Measurements from ENCODE around the gene SMAD9. TPM values are rescaled to one million over a fixed set of nuclear protein-coding genes. Genes with fewer than 3 reads are reported as not detected.

The SMAD9 gene
- total and polyA plus RNA-seq, 2 of the 8 experiments (the other 6 are each of a cell fraction or from before 2014, with no cell fraction given) = 0.45 to 1.0 TPM

GRCh38 chr13:36858290-36858689 lies 61.7 kb downstream of the SMAD9 start:
- Histone ChIP-seq H3K14ac (ENCODE audit: insufficient read length) (no peak overlapping the region), H3K4me1 (replicated peaks in 1 of 4; ENCODE audit: control insufficient read depth in 3 of 4, insufficient read depth in 4 of 4, low read length in 3 of 4) (peaks cover 0 to 3% (median 0%) of the 10 kb centered on the region in 4 experiments; a peak in 1 of 7 replicates), H2BK12ac (ENCODE audit: low read depth, low read length) (no peak overlapping the region; the same call in 1 of the 2 replicates), H2BK120ac (replicated peaks; ENCODE audit: low read depth, low read length) (no peak overlapping the region), H3K56ac (replicated peaks; ENCODE audit: insufficient read length, low read depth, low read length) (no peak overlapping the region), H3K4ac (replicated peaks; ENCODE audit: insufficient read length, low read depth, low read length) (no peak overlapping the region), H3K27me3 (replicated peaks in 1 of 4; ENCODE audit: control insufficient read depth in 3 of 4, extremely low read depth in 1 of 4, insufficient read depth in 3 of 4, low read length in 3 of 4) (no peaks in the 10 kb centered on the region), H3K36me3 (ENCODE audit: control insufficient read depth in 2 of 4, insufficient read depth in 4 of 4, low read length in 3 of 4) (no peaks in the 10 kb centered on the region), H2BK20ac (ENCODE audit: low read length) (no peak overlapping the region), H4K5ac (ENCODE audit: insufficient read length, low read depth, low read length) (no peak overlapping the region), H4K91ac (replicated peaks; ENCODE audit: insufficient read length, low read length) (no peak overlapping the region), H2BK15ac (ENCODE audit: low read length) (0 out of 2 replicates have a peak overlapping the region, but pooled peaks have one; percentile 90), H2BK5ac (ENCODE audit: low read depth, low read length) (no peak overlapping the region), H3K4me3 (ENCODE audit: extremely low read depth in 1 of 4, insufficient read depth in 2 of 4, low read depth in 3 of 4, low read length in 4 of 4) (no peak overlapping the region), H3K27ac (ENCODE audit: low read depth, low read length) (no peak overlapping the region), H3K79me2 (ENCODE audit: control insufficient read depth in 1 of 2, insufficient read depth in 2 of 2, low read length in 2 of 2) (no peaks in the 10 kb centered on the region), H3K18ac (ENCODE audit: extremely low read depth, low read length) (no peak overlapping the region), H3K9me3 (ENCODE audit: insufficient read depth in 2 of 2, low read depth in 1 of 2, low read length in 1 of 2) (no peaks in the 10 kb centered on the region), H4K20me1 (replicated peaks in 1 of 2; ENCODE audit: control insufficient read depth in 1 of 2, insufficient read depth in 2 of 2, low read length in 2 of 2) (no peaks in the 10 kb centered on the region), H3K23me2 (ENCODE audit: low read depth, low read length) (no peaks in the 10 kb centered on the region), H2AK5ac (ENCODE audit: low read depth, low read length) (no peak overlapping the region), H4K8ac (ENCODE audit: extremely low read depth, insufficient read depth, low read length) (no peak overlapping the region), H3K9ac (replicated peaks in 1 of 4; ENCODE audit: extremely low read depth in 1 of 4, low read depth in 3 of 4, low read length in 3 of 4) (no peak overlapping the region), H3K79me1 (ENCODE audit: low read depth, low read length) (no peaks in the 10 kb centered on the region), H3K23ac (ENCODE audit: insufficient read length) (no peak overlapping the region), H2AFZ (ENCODE audit: low read length) (peak overlapping the region; percentile 92; the same call in 1 of the 2 replicates), H3K4me2 (ENCODE audit: insufficient read depth in 1 of 2, low read depth in 2 of 2, low read length in 2 of 2) (no peak overlapping the region)
- DNase-seq (ENCODE audit: low read depth in 1 of 2, low spot score in 2 of 2) (no peak), FAIRE-seq (peak; percentile 84)
- WGBS, 2 experiments (ENCODE audit: extremely low coverage in 1 of 2, insufficient coverage in 1 of 2, insufficient read length in 1 of 2, insufficient replicate concordance in 2 of 2, low coverage in 1 of 2, low lambda C conversion rate in 2 of 2, missing lambda C conversion rate in 1 of 2) = 72% methylated on average over 3 of the region's 3 CpGs; no CpG with 5 or more reads in 1 of the 2 experiments
- POLR2A ChIA-PET (ENCODE audit: partially characterized antibody) = interaction anchor here (0.7 to 1.0 kb wide), 2 partner anchors 10 to 142 kb away, joined by 3 to 4 read pairs; partner anchors contain the start of gene EXOSC8
- CTCF ChIA-PET (ENCODE audit: partially characterized antibody) = interaction anchor here (0.7 to 4.8 kb wide), 29 partner anchors 8 to 442 kb away, joined by 3 to 65 read pairs (median 4); partner anchors contain the start of gene SMAD9
- no peak for TF ChIP-seq CBX5 (IDR thresholded peaks at IDR 0.05; ENCODE audit: low read depth, low read length)
- peak in 2 of 3 experiments; percentile 69 to 71; a peak in 3 of 4 replicates for TF ChIP-seq CTCF (IDR thresholded peaks at IDR 0.05; ENCODE audit: control extremely low read depth in 1 of 3, insufficient read depth in 1 of 3, low read depth in 1 of 3, low read length in 3 of 3)
- TF ChIP-seq MAFK (IDR thresholded peaks at IDR 0.05; ENCODE audit: low read depth, low read length) = no peak
- no peak for TF ChIP-seq FOSL1 (IDR thresholded peaks at IDR 0.05; ENCODE audit: insufficient read depth, low read depth, low read length)
- TF ChIP-seq RAD21 (IDR thresholded peaks at IDR 0.05 in 1 of 2, conservative IDR thresholded peaks at IDR 0.05 in 1 of 2; ENCODE audit: low read depth in 2 of 2, low read length in 2 of 2) = peak; percentile 69 to 73
- no peak for TF ChIP-seq EGR1 (IDR thresholded peaks at IDR 0.05; ENCODE audit: borderline replicate concordance, low read depth, low read length)
- TF ChIP-seq MAX (IDR thresholded peaks at IDR 0.05) = no peak
- no peak for TF ChIP-seq EZH2 (IDR thresholded peaks at IDR 0.05; ENCODE audit: low read depth, low read length, severe bottlenecking)
- TF ChIP-seq YY1 (IDR thresholded peaks at IDR 0.05; ENCODE audit: low read depth, low read length) = no peak
- no peak for TF ChIP-seq SP1 (IDR thresholded peaks at IDR 0.05; ENCODE audit: low read depth, low read length)
- TF ChIP-seq CHD1 (IDR thresholded peaks at IDR 0.05; ENCODE audit: low read depth, low read length) = no peak
